HG02884 (cell line): ENCODE results near the gene ARMS2.

ENCODE experiments used
- ATAC-seq: cut with Tn5 transposase; IDR thresholded peaks from one replicate; pipeline ENCODE4 v1.9.1; 2021; ENCODE audit warnings: mild to moderate bottlenecking, moderate library complexity; ENCODE audit not compliant: unreplicated experiment

ARMS2 gene

GRCh38 chr10:122450353-122450990 is 4.0 kb upstream of the ARMS2 start:
- ATAC-seq: no peak

DNA sequence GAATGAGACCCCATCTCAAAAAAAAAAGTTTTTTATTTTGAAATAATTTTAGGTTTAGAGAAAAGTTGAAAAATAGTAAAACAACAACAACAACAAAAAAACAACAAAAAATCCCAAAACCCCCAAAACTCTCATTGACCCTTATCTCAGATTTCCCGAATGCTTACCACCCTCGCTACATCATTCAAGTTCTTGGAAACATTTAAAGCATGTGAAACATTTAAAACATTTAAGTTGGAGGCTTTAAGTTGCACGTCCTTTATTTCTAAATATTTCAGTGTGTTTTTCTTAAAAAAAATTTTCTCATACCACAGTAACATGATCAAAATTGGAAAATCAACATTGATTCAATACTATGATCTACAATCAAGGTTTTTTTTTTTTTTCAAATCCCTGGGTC is 382 bp upstream of the ARMS2 start:
- ATAC-seq: no peak

GRCh38 chr10:122455376-122456079 is 1.1 kb downstream of the ARMS2 start:
- no peak for ATAC-seq

- no peak for ATAC-seq
Observed at GRCh38 chr10:122457934-122458333, 3.5 kb downstream of the ARMS2 start.

GRCh38 chr10:122458693-122459092 is 4.2 kb downstream of the ARMS2 start:
- ATAC-seq: no peak

DNA sequence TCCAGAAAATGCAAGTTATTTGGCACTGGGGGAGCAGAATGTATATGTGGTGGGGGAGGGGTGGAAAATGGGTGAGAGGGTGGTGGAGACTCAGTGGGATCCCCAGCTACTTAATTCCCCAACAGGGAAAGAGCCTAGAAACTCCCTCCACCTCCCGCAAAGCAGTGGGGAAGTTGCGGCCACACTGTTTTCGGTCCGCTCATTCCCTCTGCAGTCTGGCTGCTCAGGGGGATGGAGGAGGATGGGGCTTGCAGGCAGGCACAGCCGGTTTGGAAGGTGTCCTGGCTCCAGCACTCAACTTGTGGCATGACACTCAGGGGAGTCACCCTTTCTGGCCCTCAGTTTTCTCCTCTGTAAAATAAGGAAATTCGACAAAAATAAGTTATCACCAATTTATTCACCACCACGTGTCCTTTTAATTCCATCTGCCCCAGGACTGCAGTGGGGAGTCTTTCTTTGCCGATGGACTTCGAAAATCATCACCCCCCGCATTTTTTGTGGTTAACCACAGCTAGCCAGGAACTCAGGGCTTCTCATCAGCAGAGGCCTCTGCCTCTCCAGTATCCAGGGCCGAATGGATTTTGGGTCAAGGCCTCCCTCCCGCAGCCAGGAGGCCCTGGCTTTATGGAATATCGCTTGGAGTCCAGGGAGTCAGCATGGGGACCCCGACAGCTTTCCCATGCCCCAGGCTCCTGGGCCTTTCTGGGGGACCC is 5.3 kb downstream of the ARMS2 start:
- no peak for ATAC-seq

- ATAC-seq: no peak
Observed at GRCh38 chr10:122460891-122461293, 6.4 kb downstream of the ARMS2 start.

- ATAC-seq: no peak
Observed at GRCh38 chr10:122461367-122461728, 6.9 kb downstream of the ARMS2 start, which contains the start of gene HTRA1. TSS of gene HTRA1 (plus strand) at chr10:122461553. CDS start at chr10:122461653, 100 bp downstream.

DNA sequence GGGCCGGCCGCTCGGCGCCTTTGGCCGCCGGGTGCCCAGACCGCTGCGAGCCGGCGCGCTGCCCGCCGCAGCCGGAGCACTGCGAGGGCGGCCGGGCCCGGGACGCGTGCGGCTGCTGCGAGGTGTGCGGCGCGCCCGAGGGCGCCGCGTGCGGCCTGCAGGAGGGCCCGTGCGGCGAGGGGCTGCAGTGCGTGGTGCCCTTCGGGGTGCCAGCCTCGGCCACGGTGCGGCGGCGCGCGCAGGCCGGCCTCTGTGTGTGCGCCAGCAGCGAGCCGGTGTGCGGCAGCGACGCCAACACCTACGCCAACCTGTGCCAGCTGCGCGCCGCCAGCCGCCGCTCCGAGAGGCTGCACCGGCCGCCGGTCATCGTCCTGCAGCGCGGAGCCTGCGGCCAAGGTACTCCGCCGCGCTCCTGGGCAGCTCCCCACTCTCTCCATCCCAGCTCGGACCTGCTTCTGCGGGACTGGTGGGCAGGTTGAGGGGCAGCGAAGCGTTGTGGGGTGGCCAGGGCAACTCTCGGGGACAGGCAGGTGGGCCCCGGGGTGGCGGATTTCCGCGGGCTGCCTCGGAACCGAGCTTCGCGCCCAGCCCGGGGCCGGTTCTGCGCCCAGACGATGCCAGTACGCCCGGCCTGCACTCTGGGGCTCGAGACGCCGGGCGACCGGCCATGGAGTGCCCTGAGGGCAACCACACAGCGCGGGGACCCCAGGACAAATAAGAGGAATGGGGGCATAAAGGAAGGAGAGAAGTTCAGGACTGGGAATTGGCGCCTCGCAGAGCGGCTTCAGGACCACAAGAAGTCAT is 7.5 kb downstream of the ARMS2 start:
- no peak for ATAC-seq

- no peak for ATAC-seq
Observed at GRCh38 chr10:122462533-122463465, 8.3 kb downstream of the ARMS2 start.

DNA sequence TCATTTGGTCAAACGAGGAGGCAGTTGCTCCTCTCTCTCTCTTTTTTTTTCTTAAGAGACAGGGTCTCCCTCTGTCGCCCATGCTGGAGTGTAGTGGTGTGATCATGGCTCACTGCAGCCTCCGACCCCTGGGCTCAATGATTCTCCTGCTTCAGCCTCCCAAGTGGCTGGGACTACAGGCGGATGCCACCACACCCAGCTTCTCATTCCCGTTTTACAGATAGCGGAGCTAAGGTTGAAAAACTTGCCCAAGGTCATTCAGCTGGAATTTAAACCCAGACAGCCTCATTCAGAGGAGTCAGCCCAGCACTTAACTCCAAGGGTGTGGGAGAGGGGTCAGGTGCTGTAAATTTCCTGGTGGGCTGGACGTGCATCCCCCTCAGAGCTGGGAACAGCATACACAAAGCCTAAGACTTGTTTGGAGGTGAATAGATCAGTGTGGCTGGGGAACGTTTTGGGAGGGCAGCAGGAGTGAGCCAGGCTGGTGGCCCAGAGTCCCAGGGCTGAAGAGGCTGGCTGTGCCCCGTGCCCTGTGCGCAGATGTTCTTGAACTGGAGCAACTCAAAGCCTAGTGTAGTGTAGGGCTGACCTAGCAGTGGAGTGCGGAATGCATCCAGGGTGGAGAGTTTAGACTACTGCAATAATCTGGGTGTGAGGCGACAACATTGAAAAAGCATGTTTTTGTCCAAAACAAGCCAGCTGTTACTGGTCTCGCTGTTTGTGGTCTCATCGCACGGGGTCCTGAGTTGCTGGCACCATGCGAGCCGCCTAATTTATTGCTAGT is 9.2 kb downstream of the ARMS2 start:
- ATAC-seq: no peak

- ATAC-seq: no peak
Observed at GRCh38 chr10:122464250-122464510, 9.7 kb downstream of the ARMS2 start.

- ATAC-seq: no peak
Observed at GRCh38 chr10:122464586-122464985, 10.1 kb downstream of the ARMS2 start.

- ATAC-seq: no peak
Observed at GRCh38 chr10:122465401-122466040, 11.1 kb downstream of the ARMS2 start.

DNA sequence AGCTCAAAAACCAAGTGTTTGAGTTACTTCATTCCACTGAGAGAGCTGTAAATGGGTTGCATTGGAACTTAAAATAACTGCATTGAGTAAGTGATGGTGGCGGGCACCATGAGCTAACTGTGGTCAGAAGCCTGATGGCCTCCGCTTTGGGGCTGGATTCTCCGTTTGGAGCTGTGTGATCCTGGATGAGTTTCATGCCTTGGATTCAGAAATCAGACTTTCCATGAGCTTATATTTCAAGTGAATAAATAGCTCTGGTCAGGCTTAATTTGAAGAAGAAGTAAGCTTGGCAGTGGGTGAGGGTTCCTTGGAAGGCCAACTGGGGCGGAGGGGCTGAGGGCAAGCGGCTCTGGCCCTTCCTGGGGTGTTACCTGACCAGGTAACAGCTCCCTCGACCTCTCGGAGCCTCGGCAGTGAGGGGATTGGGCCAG is 12.5 kb downstream of the ARMS2 start:
- no peak for ATAC-seq

DNA sequence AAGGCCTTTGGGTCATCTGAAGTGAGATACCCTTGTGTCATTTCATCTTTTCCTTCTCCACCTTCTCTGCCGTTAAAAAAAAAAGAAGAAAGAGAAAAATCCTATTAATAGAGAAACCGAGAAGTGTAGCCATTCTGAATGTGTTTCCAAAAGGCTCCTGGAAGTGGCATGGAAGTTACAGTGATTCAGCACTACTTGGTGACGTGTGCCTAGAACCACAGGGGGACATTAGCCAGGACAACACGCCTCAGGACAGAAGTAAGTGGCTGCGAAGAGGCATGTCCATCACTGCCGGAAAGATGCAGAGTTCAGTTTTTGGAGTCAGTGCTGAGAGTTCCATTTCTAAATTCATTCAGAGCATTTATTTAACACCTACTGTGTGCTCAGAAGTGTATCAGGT is 13.2 kb downstream of the ARMS2 start:
- ATAC-seq: no peak

GRCh38 chr10:122468307-122468925 is 14.0 kb downstream of the ARMS2 start:
- ATAC-seq: no peak

- ATAC-seq: no peak
Observed at GRCh38 chr10:122468926-122469781, 14.7 kb downstream of the ARMS2 start.
